Mammary epithelial cell (primary cell): ENCODE data around the gene MFSD2B.

Experiments
- CTCF ChIP-seq, 2 donors: IDR thresholded peaks in 1 of 2; conservative IDR thresholded peaks in 1 of 2; 2 replicates each; pipeline ENCODE4 v1.5.1; 2011 to 2012; ENCODE audit warnings: inconsistent platforms in 2 of 2, low read length in 2 of 2, mild to moderate bottlenecking in 2 of 2, control low read depth in 1 of 2, low read depth in 1 of 2; ENCODE audit not compliant: insufficient read depth in 1 of 2; ENCODE audit errors: extremely low read depth in 1 of 2
- EZH2 ChIP-seq: IDR thresholded peaks from 2 replicates; pipeline ENCODE4 v1.6.1; 2012; ENCODE audit warnings: low read length, inconsistent platforms, borderline replicate concordance

GRCh38 chr2:24055750-24056149, 45.9 kb downstream of the MFSD2B start:
- TF ChIP-seq CTCF (conservative IDR thresholded peaks at IDR 0.05 in 1 of 2, IDR thresholded peaks at IDR 0.05 in 1 of 2; ENCODE audit: extremely low read depth in 1 of 2, insufficient read depth in 1 of 2, low read depth in 1 of 2, low read length in 2 of 2): no peak
- no peak for TF ChIP-seq EZH2
